Testis (tissue), 3 donors: ENCODE measurements around the gene PITPNC1. TPM values are rescaled to one million over a fixed set of nuclear protein-coding genes. Genes with fewer than 3 reads are reported as not detected.
"Not testable (repeated sequence)": the region's sequence is repeated elsewhere in the genome, so short reads cannot be mapped to it uniquely, and the experiment has no call there.

Source experiments
- DNase-seq: peaks from one replicate; pipeline ENCODE4 v3.0.0-alpha.2; 2019
- H3K27ac ChIP-seq, 2 donors: fragments of 200-600 bp; sonication (generic); one replicate each; pipeline ENCODE4 v1.5.1; 2019
- H3K27me3 ChIP-seq: fragments of 200-600 bp; sonication (generic); one replicate; pipeline ENCODE4 v1.5.1; 2019
- H3K36me3 ChIP-seq: fragments of 200-600 bp; sonication (generic); one replicate; pipeline ENCODE4 v1.5.1; 2017; ENCODE audit warnings: low read depth; ENCODE audit errors: missing control alignments
- H3K4me1 ChIP-seq: fragments of 200-600 bp; sonication (generic); one replicate; pipeline ENCODE4 v1.5.1; 2019
- H3K4me3 ChIP-seq, 2 donors: fragments of 200-600 bp; sonication (generic); one replicate each; pipeline ENCODE4 v1.5.1; 2017 to 2019
- H3K9me3 ChIP-seq: fragments of 200-600 bp; sonication (generic); one replicate; pipeline ENCODE4 v1.5.1; 2017
- POLR2A ChIP-seq: fragments of 450-650 bp; IDR thresholded peaks from one replicate; pipeline ENCODE4 v1.6.1; 2017; ENCODE audit warnings: antibody characterized with exemption, mild to moderate bottlenecking, moderate library complexity
- WGBS, 2 donors: methylation state at CpG; one replicate each; pipeline ENCODE4 v1.1.5; 2018; 5-methylcytosine and 5-hydroxymethylcytosine counted together
- intact Hi-C: fragments of 100-400 bp; cut with DNase I; formaldehyde crosslinking; loops from one replicate; pipeline ENCODE4 v1.15.1; 2023; ENCODE audit warnings: low total_unique reads
- polyA plus RNA-seq: library from polyadenylated mRNA; stranded (reverse); fragments of 350-450 nt; fragmentation: Illumina TruSeq; extraction: RNeasy Lipid Tissue Mini Kit (QIAGEN cat#74804); gene quantifications from one replicate; pipeline ENCODE4 v1.2.3, GENCODE V29; 2014; ENCODE audit warnings: low read depth, low replicate concordance; ENCODE audit not compliant: insufficient read depth
- total RNA-seq, 2 donors: library from RNA; depleted of rRNA; stranded (reverse); fragments of >200 nt; gene quantifications; one replicate each; pipeline ENCODE4 v1.2.3, GENCODE V29; 2016
- TF ChIP-seq, protein P1 (sequence below), 3 experiments: fragments of 450-650 bp in 2 of 3; fragments of 200-600 bp in 1 of 3; sonication (generic) in 1 of 3; IDR thresholded peaks; one replicate each; pipeline ENCODE4 v1.5.1; 2016 to 2019; ENCODE audit warnings: antibody characterized with exemption in 3 of 3, mild to moderate bottlenecking in 2 of 3, moderate library complexity in 1 of 3

PITPNC1 gene
- total and polyA plus RNA-seq, 3 donors from 2014 or later = 8.3 to 12.8 (median 12.2) TPM

DNA sequence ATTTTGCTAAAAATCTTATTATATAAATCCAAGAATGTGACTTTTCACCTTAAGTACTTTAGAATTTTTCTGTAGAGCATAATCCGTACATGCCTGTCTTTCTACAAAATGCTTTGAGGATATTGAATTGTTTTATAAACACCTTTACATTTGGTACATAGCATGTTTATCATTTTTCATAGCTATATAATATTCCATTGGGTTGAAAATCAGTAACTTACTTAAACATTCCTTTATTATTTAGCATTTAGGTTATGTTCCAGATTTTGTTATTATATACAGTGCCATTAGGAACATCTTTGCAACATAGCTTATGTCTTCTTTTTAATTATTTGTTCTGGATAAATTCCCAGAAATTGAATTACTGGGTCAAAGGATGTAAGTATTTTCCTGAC is 323.6 kb downstream of the PITPNC1 start:
- H3K27ac ChIP-seq = no peak overlapping the region
- WGBS, 2 donors = 82 to 84% methylated on average over 1 of the region's 1 CpG
- no peaks in the 10 kb centered on the region for H3K4me1 ChIP-seq
- TF ChIP-seq, protein P1, sequence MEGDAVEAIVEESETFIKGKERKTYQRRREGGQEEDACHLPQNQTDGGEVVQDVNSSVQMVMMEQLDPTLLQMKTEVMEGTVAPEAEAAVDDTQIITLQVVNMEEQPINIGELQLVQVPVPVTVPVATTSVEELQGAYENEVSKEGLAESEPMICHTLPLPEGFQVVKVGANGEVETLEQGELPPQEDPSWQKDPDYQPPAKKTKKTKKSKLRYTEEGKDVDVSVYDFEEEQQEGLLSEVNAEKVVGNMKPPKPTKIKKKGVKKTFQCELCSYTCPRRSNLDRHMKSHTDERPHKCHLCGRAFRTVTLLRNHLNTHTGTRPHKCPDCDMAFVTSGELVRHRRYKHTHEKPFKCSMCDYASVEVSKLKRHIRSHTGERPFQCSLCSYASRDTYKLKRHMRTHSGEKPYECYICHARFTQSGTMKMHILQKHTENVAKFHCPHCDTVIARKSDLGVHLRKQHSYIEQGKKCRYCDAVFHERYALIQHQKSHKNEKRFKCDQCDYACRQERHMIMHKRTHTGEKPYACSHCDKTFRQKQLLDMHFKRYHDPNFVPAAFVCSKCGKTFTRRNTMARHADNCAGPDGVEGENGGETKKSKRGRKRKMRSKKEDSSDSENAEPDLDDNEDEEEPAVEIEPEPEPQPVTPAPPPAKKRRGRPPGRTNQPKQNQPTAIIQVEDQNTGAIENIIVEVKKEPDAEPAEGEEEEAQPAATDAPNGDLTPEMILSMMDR (IDR thresholded peaks at IDR 0.05) = no peak
- TF ChIP-seq POLR2A = no peak
- H3K9me3 ChIP-seq = no peaks in the 10 kb centered on the region
- no peaks in the 10 kb centered on the region for H3K36me3 ChIP-seq
- intact Hi-C loops = no loop called here
- DNase-seq = no peak
- no peak overlapping the region for H3K4me3 ChIP-seq
- no peaks in the 10 kb centered on the region for H3K27me3 ChIP-seq

DNA sequence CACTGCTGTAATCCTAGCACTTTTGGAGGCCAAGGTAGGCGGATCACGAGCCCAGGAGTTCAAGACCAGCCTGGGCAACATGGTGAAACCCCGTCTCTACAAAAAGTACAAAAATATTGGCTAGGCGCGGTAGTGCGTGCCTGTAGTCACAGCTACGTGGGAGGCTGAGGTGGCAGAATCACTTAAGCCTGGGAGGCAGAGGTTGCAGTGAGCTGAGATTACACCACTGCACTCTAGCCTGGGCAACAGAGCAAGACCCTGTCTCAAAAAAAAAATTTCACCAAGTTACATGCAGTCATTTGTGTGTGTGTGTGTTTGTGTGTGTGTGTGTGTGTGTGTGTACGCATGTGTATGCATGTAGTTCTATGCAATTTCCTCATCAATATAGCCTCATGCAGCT is 325.8 kb downstream of the PITPNC1 start:
- WGBS, 2 donors = 90 to 93% methylated on average over 8 of the region's 8 CpGs
- DNase-seq, H3K27me3 ChIP-seq, H3K4me1 ChIP-seq, H3K9me3 ChIP-seq, H3K27ac ChIP-seq, H3K4me3 ChIP-seq, H3K36me3 ChIP-seq, intact Hi-C loops: not testable (repeated sequence)

DNA sequence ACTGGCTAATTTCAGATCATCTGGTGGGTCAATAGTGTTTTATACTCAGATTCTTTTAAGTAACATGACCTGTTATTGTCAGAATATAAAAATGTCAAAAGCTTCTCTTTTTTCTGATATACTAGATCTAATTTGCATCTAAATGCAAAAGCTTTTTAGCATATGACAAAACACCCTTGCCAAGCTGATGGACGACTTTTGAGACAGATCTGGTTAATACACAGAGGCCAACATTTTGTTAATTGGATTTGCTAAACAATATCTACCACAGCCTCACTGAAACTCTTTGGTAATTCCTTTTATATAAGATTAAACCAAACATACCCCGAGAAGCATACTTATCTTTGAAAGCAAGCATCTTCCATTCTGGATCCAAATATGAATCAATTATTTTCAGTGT is 330.4 kb downstream of the PITPNC1 start:
- Histone ChIP-seq H3K9me3 (no peaks in the 10 kb centered on the region), H3K4me1 (no peaks in the 10 kb centered on the region), H3K27me3 (no peaks in the 10 kb centered on the region), H3K4me3 (no peak overlapping the region), H3K36me3 (no peaks in the 10 kb centered on the region), H3K27ac (no peak overlapping the region)
- no peak for DNase-seq
- WGBS, 2 donors = 85 to 87% methylated on average over 2 of the region's 2 CpGs
- no peak for TF ChIP-seq POLR2A
- TF ChIP-seq, protein P1 (IDR thresholded peaks at IDR 0.05) = no peak
- intact Hi-C loops = no loop called here

DNA sequence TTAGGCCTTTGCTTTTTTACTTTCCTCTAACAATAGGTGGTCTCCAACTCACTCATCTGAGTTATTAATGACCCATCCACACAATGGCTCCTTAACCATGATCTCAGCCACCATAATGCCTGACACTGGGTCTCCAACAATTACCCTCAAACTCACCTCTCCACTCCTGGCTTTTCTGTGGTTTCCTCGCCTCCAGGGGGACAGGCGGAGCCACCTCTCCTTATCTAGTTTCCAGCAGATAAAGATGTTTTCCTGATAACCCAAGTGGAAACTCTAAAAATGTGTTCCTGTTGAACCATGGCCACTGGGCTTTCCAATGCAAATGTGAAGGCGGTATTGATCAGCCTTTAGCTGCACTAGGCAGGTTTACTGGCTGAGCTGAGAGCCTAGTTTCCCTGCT is 331.3 kb downstream of the PITPNC1 start:
- Histone ChIP-seq H3K4me3 (no peak overlapping the region), H3K4me1 (no peaks in the 10 kb centered on the region), H3K9me3 (no peaks in the 10 kb centered on the region), H3K27ac (no peak overlapping the region), H3K27me3 (no peaks in the 10 kb centered on the region), H3K36me3 (no peaks in the 10 kb centered on the region)
- TF ChIP-seq POLR2A = no peak
- TF ChIP-seq, protein P1 (IDR thresholded peaks at IDR 0.05) = no peak
- intact Hi-C loops = no loop called here
- WGBS, 2 donors = 88 to 97% methylated on average over 3 of the region's 3 CpGs
- DNase-seq = no peak

DNA sequence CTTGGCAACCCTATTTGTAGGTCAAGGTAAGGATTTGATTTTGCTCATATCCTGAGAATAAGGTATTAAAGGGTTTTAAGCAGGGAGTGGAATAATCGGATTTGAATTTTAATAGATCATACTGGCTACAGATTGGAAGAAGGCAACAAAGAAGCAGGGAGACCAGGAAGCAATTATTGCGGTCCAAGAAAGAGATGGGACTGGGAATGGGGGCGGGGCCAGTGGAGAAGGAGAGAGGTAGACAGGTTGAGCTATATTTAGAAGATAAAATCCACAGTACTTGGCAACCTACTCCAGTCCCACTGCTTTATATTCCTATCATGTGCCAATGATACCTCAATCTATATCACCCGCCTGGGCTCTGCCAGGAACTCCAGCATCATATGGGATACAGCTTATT is 334.8 kb downstream of the PITPNC1 start:
- Histone ChIP-seq H3K4me1 (peaks cover 5% of the 10 kb centered on the region), H3K36me3 (no peaks in the 10 kb centered on the region), H3K4me3 (no peak overlapping the region), H3K27me3 (no peaks in the 10 kb centered on the region), H3K27ac (no peak overlapping the region), H3K9me3 (no peaks in the 10 kb centered on the region)
- no peak for DNase-seq
- intact Hi-C loops = no loop called here
- no peak for TF ChIP-seq POLR2A
- TF ChIP-seq, protein P1 (IDR thresholded peaks at IDR 0.05) = no peak
- 71 to 76% methylated on average over 4 of the region's 4 CpGs for WGBS, 2 donors
